Islet of Langerhans (tissue), 1 donor: Measurements from ENCODE around the gene ARID1B.
"Not testable (repeated sequence)": the region's sequence is repeated elsewhere in the genome, so short reads cannot be mapped to it uniquely, and the experiment has no call there.

Source experiments
- FAIRE-seq: peaks from one replicate; lab custom pipeline; 2011; peaks lifted over from hg19 to GRCh38; lab: Jason Lieb, UNC

Gene ARID1B

GRCh38 chr6:157025437-157025836 is 248.3 kb downstream of the ARID1B start:
- no peak for FAIRE-seq

- FAIRE-seq: no peak
Measured at GRCh38 chr6:157029980-157030690, 253.0 kb downstream of the ARID1B start.

- FAIRE-seq: peak; percentile 9
Measured at GRCh38 chr6:157030755-157031154, 253.6 kb downstream of the ARID1B start.

- no peak for FAIRE-seq
Measured at GRCh38 chr6:157032923-157033322, 255.7 kb downstream of the ARID1B start.

GRCh38 chr6:157033428-157034140 is 256.4 kb downstream of the ARID1B start:
- no peak for FAIRE-seq

GRCh38 chr6:157034436-157035230 is 257.5 kb downstream of the ARID1B start:
- FAIRE-seq: peak; percentile 91

- no peak for FAIRE-seq
Measured at GRCh38 chr6:157035546-157035945, 258.4 kb downstream of the ARID1B start.

GRCh38 chr6:157036245-157036711 is 259.1 kb downstream of the ARID1B start:
- no peak for FAIRE-seq

- FAIRE-seq: peak; percentile 66
Measured at GRCh38 chr6:157037165-157037564, 260.0 kb downstream of the ARID1B start.

- FAIRE-seq: no peak
Measured at GRCh38 chr6:157038610-157039009, 261.4 kb downstream of the ARID1B start.

- FAIRE-seq: not testable (repeated sequence)
Measured at GRCh38 chr6:157039639-157040038, 262.5 kb downstream of the ARID1B start.

GRCh38 chr6:157040191-157040590 is 263.0 kb downstream of the ARID1B start:
- no peak for FAIRE-seq

GRCh38 chr6:157045831-157046454 is 268.8 kb downstream of the ARID1B start:
- FAIRE-seq: peak; percentile 97

GRCh38 chr6:157046776-157047175 is 269.6 kb downstream of the ARID1B start:
- no peak for FAIRE-seq

GRCh38 chr6:157047328-157047727 is 270.1 kb downstream of the ARID1B start:
- FAIRE-seq: no peak

GRCh38 chr6:157047951-157048350 is 270.8 kb downstream of the ARID1B start:
- no peak for FAIRE-seq

GRCh38 chr6:157049133-157049532 is 272.0 kb downstream of the ARID1B start:
- FAIRE-seq: no peak

- FAIRE-seq: no peak
Measured at GRCh38 chr6:157050537-157051265, 273.5 kb downstream of the ARID1B start.

- no peak for FAIRE-seq
Measured at GRCh38 chr6:157054531-157054979, 277.4 kb downstream of the ARID1B start.

GRCh38 chr6:157055863-157056262 is 278.7 kb downstream of the ARID1B start:
- no peak for FAIRE-seq

GRCh38 chr6:157056275-157056674 is 279.1 kb downstream of the ARID1B start:
- no peak for FAIRE-seq

- no peak for FAIRE-seq
Measured at GRCh38 chr6:157058574-157058973, 281.4 kb downstream of the ARID1B start.
